HFFc6 (cell line): Measurements from ENCODE around the gene UBL4A. TPM values are rescaled to one million over a fixed set of nuclear protein-coding genes. Genes with fewer than 3 reads are reported as not detected.

Experiments used
- DNase-seq: peaks from one replicate; pipeline ENCODE4 v3.0.0-alpha.2; 2018
- H3K27ac Mint-ChIP-seq: 2 replicates; pipeline ENCODE4 v1.8.0; 2020; ENCODE audit warnings: mild to moderate bottlenecking, mixed read lengths
- H3K27me3 Mint-ChIP-seq: 2 replicates; pipeline ENCODE4 v1.8.0; 2021; ENCODE audit warnings: mild to moderate bottlenecking, moderate library complexity, mixed read lengths; ENCODE audit not compliant: insufficient read depth
- H3K36me3 Mint-ChIP-seq: 2 replicates; pipeline ENCODE4 v1.8.0; 2021; ENCODE audit warnings: low read depth, mixed read lengths
- H3K4me1 Mint-ChIP-seq: 2 replicates; pipeline ENCODE4 v1.8.0; 2020; ENCODE audit warnings: low read depth, mixed read lengths
- H3K4me3 Mint-ChIP-seq: 2 replicates; pipeline ENCODE4 v1.8.0; 2020; ENCODE audit warnings: mild to moderate bottlenecking, moderate library complexity, mixed read lengths
- H3K9me3 Mint-ChIP-seq: 2 replicates; pipeline ENCODE4 v1.8.0; 2020; ENCODE audit warnings: mild to moderate bottlenecking, mixed read lengths
- CTCF ChIP-seq: fragments of 200-600 bp; sonication (generic); IDR thresholded peaks from 2 replicates; pipeline ENCODE4 v1.5.0; 2021; ENCODE audit warnings: antibody characterized with exemption, mild to moderate bottlenecking
- total RNA-seq, 6 experiments: library from RNA; stranded (reverse); fragmentation: NEBNext Ultra II Directional; extraction: Animal tissue kit (Norgen Biotek cat#: 25700); gene quantifications; 2 replicates in 1 of 6; 3 replicates in 5 of 6; pipeline ENCODE4 v1.2.3, GENCODE V29; 2021

UBL4A gene
- total RNA-seq, 6 experiments from 2014 or later = 26.7 to 31.6 (median 29.7) TPM

- DNase-seq = no peak
- H3K4me3 Mint-ChIP-seq = no peak overlapping the region
- no peak for TF ChIP-seq CTCF
- H3K36me3 Mint-ChIP-seq = peaks cover 6% of the 10 kb centered on the region; the same call in 1 of the 2 replicates
- peaks cover 2% of the 10 kb centered on the region for H3K27me3 Mint-ChIP-seq
- no peaks in the 10 kb centered on the region for H3K9me3 Mint-ChIP-seq
- no peak overlapping the region for H3K27ac Mint-ChIP-seq
- H3K4me1 Mint-ChIP-seq = no peaks in the 10 kb centered on the region
These were observed 14.4 kb downstream of the UBL4A start for GRCh38 chrX:154471839-154472684.

DNA sequence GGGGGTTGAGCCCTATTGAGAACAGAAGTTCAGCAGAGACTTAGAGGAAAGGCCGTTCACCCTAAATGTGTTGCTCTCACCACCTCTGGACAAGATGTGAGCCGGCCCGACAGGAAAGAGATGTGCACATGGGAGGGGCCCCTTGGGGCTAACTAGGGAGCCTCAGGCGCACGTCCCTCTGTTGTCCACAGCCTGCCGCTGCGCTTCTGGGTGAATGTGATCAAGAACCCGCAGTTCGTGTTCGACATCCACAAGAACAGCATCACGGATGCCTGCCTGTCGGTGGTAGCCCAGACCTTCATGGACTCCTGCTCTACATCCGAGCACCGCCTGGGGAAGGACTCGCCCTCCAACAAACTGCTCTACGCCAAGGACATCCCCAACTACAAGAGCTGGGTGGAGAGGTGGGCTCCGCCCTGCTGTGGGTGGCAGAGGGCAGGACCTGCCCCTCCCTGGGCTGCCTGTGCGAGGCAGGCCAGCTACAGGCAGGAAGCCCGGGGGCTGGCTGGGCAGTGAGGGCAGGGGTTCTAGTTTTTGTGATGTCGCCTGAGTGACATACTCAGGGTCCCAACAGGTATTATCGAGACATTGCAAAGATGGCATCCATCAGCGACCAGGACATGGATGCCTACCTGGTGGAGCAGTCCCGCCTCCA, 15.4 kb downstream of the UBL4A start:
- no peak for DNase-seq
- Mint-ChIP-seq H3K27me3 (peaks cover 2% of the 10 kb centered on the region; the same call in 1 of the 2 replicates), H3K27ac (no peak overlapping the region), H3K36me3 (peaks cover 6% of the 10 kb centered on the region; the same call in 1 of the 2 replicates), H3K9me3 (no peaks in the 10 kb centered on the region), H3K4me3 (no peak overlapping the region), H3K4me1 (no peaks in the 10 kb centered on the region)
- no peak for TF ChIP-seq CTCF

DNA sequence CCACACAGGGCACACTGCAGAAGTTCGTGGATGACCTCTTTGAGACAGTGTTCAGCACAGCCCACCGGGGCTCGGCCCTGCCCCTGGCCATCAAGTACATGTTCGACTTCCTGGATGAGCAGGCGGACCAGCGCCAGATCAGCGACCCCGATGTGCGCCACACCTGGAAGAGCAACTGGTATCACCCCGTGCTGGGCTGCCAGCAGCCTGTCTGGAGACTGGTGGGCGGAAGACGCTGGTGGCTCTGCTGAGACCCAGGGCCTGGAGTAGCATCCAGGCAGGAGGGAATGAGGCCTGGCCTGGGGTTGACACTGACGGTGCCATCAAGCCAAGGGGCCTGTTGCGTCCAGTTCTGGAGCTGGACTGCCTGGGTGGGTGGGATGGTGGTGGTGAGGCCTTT, 16.0 kb downstream of the UBL4A start:
- no peaks in the 10 kb centered on the region for H3K4me1 Mint-ChIP-seq

GRCh38 chrX:154469880-154470279, 16.5 kb downstream of the UBL4A start:
- H3K4me1 Mint-ChIP-seq = no peaks in the 10 kb centered on the region
- no peak for DNase-seq
- no peak for TF ChIP-seq CTCF
- H3K36me3 Mint-ChIP-seq = peaks cover 6% of the 10 kb centered on the region; the same call in 1 of the 2 replicates
- no peaks in the 10 kb centered on the region for H3K9me3 Mint-ChIP-seq
- H3K27ac Mint-ChIP-seq = no peak overlapping the region
- H3K4me3 Mint-ChIP-seq = no peak overlapping the region
- no peaks in the 10 kb centered on the region for H3K27me3 Mint-ChIP-seq

More for the DNA sequence above, 16.0 kb downstream of the UBL4A start:
- H3K4me3 Mint-ChIP-seq = no peak overlapping the region
- H3K27ac Mint-ChIP-seq = no peak overlapping the region
- peaks cover under 1% of the 10 kb centered on the region; the same call in 1 of the 2 replicates for H3K27me3 Mint-ChIP-seq
- H3K36me3 Mint-ChIP-seq = peaks cover 6% of the 10 kb centered on the region; the same call in 1 of the 2 replicates
- DNase-seq = no peak
- TF ChIP-seq CTCF = no peak
- no peaks in the 10 kb centered on the region for H3K9me3 Mint-ChIP-seq

DNA sequence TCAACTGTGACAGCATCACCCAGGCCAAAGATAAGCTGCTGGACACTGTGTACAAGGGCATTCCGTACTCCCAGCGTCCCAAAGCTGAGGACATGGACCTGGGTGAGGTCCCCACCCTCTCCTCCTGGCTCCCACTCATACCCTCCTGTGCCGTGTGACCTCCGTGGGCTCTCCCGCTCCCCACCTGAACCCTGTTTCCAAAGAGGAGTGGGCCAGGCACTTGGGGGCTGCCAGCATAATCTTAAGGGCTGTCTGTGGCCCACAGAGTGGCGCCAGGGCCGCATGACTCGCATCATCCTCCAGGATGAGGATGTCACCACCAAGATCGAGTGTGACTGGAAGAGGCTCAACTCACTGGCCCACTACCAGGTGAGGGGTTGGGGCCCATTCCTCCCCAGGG, 17.3 kb downstream of the UBL4A start:
- H3K27ac Mint-ChIP-seq = no peak overlapping the region
- DNase-seq = no peak
- H3K4me1 Mint-ChIP-seq = no peaks in the 10 kb centered on the region
- H3K36me3 Mint-ChIP-seq = peaks cover 6% of the 10 kb centered on the region; the same call in 1 of the 2 replicates
- H3K9me3 Mint-ChIP-seq = no peaks in the 10 kb centered on the region
- no peak overlapping the region for H3K4me3 Mint-ChIP-seq
- H3K27me3 Mint-ChIP-seq = no peaks in the 10 kb centered on the region
- TF ChIP-seq CTCF = no peak
